MM.1S (cell line): Measurements from ENCODE around the gene MCTP2.

ENCODE experiments used
- DNase-seq: peaks from one replicate; pipeline ENCODE4 v3.0.0-alpha.2; 2015
- H2AFZ ChIP-seq: fragments of 300-600 bp; sonication (generic); 2 replicates; pipeline ENCODE4 v1.6.0; 2016; ENCODE audit warnings: antibody characterized with exemption, low read length
- H3F3A ChIP-seq: fragments of 300-600 bp; sonication (generic); 2 replicates; pipeline ENCODE4 v1.6.1; 2016; ENCODE audit warnings: mild to moderate bottlenecking, antibody characterized with exemption, low read length, moderate library complexity, mixed read lengths; ENCODE audit not compliant: insufficient read depth
- H3K27ac ChIP-seq: fragments of 300-600 bp; sonication (generic); 2 replicates; pipeline ENCODE4 v1.5.1; 2016; ENCODE audit warnings: mild to moderate bottlenecking, low read length
- H3K27me3 ChIP-seq: fragments of 300-600 bp; sonication (generic); replicated peaks from 2 replicates; pipeline ENCODE4 v1.6.0; 2016; ENCODE audit warnings: low read length; ENCODE audit not compliant: insufficient read depth
- H3K36me3 ChIP-seq: fragments of 300-600 bp; sonication (generic); replicated peaks from 2 replicates; pipeline ENCODE4 v1.6.1; 2016; ENCODE audit warnings: mild to moderate bottlenecking, low read length, mixed read lengths; ENCODE audit not compliant: insufficient read depth
- H3K4me1 ChIP-seq: fragments of 300-600 bp; sonication (generic); 2 replicates; pipeline ENCODE4 v1.6.1; 2016; ENCODE audit warnings: low read length, mixed read lengths
- H3K4me2 ChIP-seq: fragments of 300-600 bp; sonication (generic); 2 replicates; pipeline ENCODE4 v1.6.0; 2016; ENCODE audit warnings: low read depth, low read length
- H3K4me3 ChIP-seq: fragments of 300-600 bp; sonication (generic); 2 replicates; pipeline ENCODE4 v1.5.1; 2016; ENCODE audit warnings: low read length, mixed read lengths
- H3K79me2 ChIP-seq: fragments of 300-600 bp; sonication (generic); 2 replicates; pipeline ENCODE4 v1.6.1; 2016; ENCODE audit warnings: mixed run types, low read length, mixed read lengths
- H3K9ac ChIP-seq: fragments of 300-600 bp; sonication (generic); 2 replicates; pipeline ENCODE4 v1.6.1; 2016; ENCODE audit warnings: low read length, mixed read lengths
- H3K9me2 ChIP-seq: fragments of 300-600 bp; sonication (generic); replicated peaks from 2 replicates; pipeline ENCODE4 v1.6.1; 2016; ENCODE audit warnings: mild to moderate bottlenecking, low read length, mixed read lengths; ENCODE audit not compliant: insufficient read depth
- H3K9me3 ChIP-seq: fragments of 300-600 bp; sonication (generic); replicated peaks from 2 replicates; pipeline ENCODE4 v1.6.1; 2016; ENCODE audit warnings: mild to moderate bottlenecking, low read length, mixed read lengths; ENCODE audit not compliant: insufficient read depth
- H4K20me1 ChIP-seq: fragments of 300-600 bp; sonication (generic); 2 replicates; pipeline ENCODE4 v1.6.1; 2016; ENCODE audit warnings: mild to moderate bottlenecking, low read length, moderate library complexity, mixed read lengths; ENCODE audit not compliant: insufficient read depth
- EZH2 ChIP-seq: fragments of 300-600 bp; sonication (generic); optimal IDR thresholded peaks from 2 replicates; pipeline ENCODE3; 2017; ENCODE audit warnings: low read depth, mild to moderate bottlenecking, antibody characterized with exemption, low read length, mixed read lengths
- EZH2phosphoT487 ChIP-seq: fragments of 300-600 bp; sonication (generic); IDR thresholded peaks from 2 replicates; pipeline ENCODE4 v1.6.1; 2018; ENCODE audit warnings: antibody characterized with exemption, low read length
- TF ChIP-seq, protein P1 (sequence below): fragments of 300-600 bp; sonication (generic); IDR thresholded peaks from 2 replicates; pipeline ENCODE4 v1.5.1; 2016; ENCODE audit warnings: antibody characterized with exemption, low read length, mixed read lengths

Gene MCTP2

GRCh38 chr15:94296717-94297116 is 65.4 kb downstream of the MCTP2 start:
- no peaks in the 10 kb centered on the region for H3K9me3 ChIP-seq
- H4K20me1 ChIP-seq: no peaks in the 10 kb centered on the region
- no peak overlapping the region for H3K4me3 ChIP-seq
- H3K79me2 ChIP-seq: no peaks in the 10 kb centered on the region
- H3K4me1 ChIP-seq: no peaks in the 10 kb centered on the region
- no peak overlapping the region for H3K4me2 ChIP-seq
- H3F3A ChIP-seq: no peaks in the 10 kb centered on the region
- H3K27ac ChIP-seq: no peak overlapping the region
- H3K27me3 ChIP-seq: no peaks in the 10 kb centered on the region
- H2AFZ ChIP-seq: no peak overlapping the region
- no peaks in the 10 kb centered on the region for H3K36me3 ChIP-seq
- no peaks in the 10 kb centered on the region for H3K9me2 ChIP-seq
- TF ChIP-seq, protein P1, sequence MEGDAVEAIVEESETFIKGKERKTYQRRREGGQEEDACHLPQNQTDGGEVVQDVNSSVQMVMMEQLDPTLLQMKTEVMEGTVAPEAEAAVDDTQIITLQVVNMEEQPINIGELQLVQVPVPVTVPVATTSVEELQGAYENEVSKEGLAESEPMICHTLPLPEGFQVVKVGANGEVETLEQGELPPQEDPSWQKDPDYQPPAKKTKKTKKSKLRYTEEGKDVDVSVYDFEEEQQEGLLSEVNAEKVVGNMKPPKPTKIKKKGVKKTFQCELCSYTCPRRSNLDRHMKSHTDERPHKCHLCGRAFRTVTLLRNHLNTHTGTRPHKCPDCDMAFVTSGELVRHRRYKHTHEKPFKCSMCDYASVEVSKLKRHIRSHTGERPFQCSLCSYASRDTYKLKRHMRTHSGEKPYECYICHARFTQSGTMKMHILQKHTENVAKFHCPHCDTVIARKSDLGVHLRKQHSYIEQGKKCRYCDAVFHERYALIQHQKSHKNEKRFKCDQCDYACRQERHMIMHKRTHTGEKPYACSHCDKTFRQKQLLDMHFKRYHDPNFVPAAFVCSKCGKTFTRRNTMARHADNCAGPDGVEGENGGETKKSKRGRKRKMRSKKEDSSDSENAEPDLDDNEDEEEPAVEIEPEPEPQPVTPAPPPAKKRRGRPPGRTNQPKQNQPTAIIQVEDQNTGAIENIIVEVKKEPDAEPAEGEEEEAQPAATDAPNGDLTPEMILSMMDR: no peak
- no peak overlapping the region for H3K9ac ChIP-seq
- no peak for DNase-seq

- H3K79me2 ChIP-seq: no peaks in the 10 kb centered on the region
- no peaks in the 10 kb centered on the region for H3K4me1 ChIP-seq
- no peaks in the 10 kb centered on the region for H3K36me3 ChIP-seq
- TF ChIP-seq EZH2phosphoT487 (no peak), EZH2 (no peak)
- TF ChIP-seq, protein P1: no peak
- no peaks in the 10 kb centered on the region for H3K27me3 ChIP-seq
- no peak for DNase-seq
- H2AFZ ChIP-seq: no peak overlapping the region
- H3K4me3 ChIP-seq: no peak overlapping the region
- H3K9ac ChIP-seq: no peak overlapping the region
- H3K4me2 ChIP-seq: no peak overlapping the region
- H3F3A ChIP-seq: no peaks in the 10 kb centered on the region
- H4K20me1 ChIP-seq: no peaks in the 10 kb centered on the region
- H3K9me3 ChIP-seq: no peaks in the 10 kb centered on the region
- no peaks in the 10 kb centered on the region for H3K9me2 ChIP-seq
- H3K27ac ChIP-seq: no peak overlapping the region
Observed at GRCh38 chr15:94297558-94297957, 66.2 kb downstream of the MCTP2 start.

DNA sequence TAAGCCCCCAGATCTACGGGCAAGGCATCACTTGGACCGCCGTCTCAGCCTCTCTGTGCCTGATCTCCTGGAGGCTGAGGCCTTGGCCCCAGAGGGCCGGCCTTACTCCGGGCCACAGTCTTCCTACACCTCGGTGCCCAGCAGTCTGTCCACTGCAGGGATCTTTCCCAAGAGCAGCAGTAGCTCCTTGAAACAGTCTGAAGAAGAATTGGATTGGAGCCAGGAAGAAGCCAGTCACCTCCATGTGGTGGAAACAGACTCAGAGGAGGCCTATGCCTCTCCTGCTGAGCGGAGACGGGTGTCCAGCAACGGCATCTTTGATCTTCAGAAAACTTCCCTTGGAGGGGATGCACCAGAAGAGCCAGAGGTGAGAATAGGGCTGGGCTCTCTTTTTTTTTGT is 67.0 kb downstream of the MCTP2 start:
- Histone ChIP-seq H3K9me2 (no peaks in the 10 kb centered on the region), H3K9me3 (no peaks in the 10 kb centered on the region), H3K9ac (no peak overlapping the region), H3K4me3 (no peak overlapping the region), H3F3A (no peaks in the 10 kb centered on the region), H3K4me1 (no peaks in the 10 kb centered on the region), H4K20me1 (no peaks in the 10 kb centered on the region), H2AFZ (no peak overlapping the region), H3K79me2 (no peaks in the 10 kb centered on the region), H3K27ac (no peak overlapping the region), H3K4me2 (no peak overlapping the region), H3K27me3 (no peaks in the 10 kb centered on the region), H3K36me3 (no peaks in the 10 kb centered on the region)
- DNase-seq: no peak
- TF ChIP-seq, protein P1: no peak
- no peak for TF ChIP-seq EZH2
- no peak for TF ChIP-seq EZH2phosphoT487

DNA sequence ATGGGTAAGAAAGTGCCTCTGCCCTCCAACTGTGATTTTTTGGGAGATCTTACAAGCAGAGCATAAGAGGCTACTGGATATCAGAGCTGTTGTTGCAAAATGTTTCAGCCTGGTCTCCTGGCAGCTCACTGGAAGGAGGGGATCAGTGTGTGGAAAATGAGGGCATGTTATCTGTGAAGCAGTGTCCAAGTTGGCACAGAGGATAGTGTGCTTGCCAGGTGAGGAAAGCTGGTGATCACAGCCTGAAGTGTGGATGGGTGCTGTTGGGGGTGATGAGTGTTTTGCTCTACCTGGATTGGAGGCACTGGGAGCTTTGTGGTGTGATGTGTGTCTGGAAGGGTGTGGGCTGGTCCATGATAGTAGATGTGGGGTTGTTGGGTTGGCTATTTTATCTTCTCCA is 69.3 kb downstream of the MCTP2 start:
- no peaks in the 10 kb centered on the region for H3K9me3 ChIP-seq
- no peak overlapping the region for H3K27ac ChIP-seq
- no peaks in the 10 kb centered on the region for H3K27me3 ChIP-seq
- H3K79me2 ChIP-seq: no peaks in the 10 kb centered on the region
- no peak overlapping the region for H3K4me3 ChIP-seq
- TF ChIP-seq EZH2 (no peak), EZH2phosphoT487 (no peak)
- TF ChIP-seq, protein P1: no peak
- H4K20me1 ChIP-seq: no peaks in the 10 kb centered on the region
- no peak overlapping the region for H2AFZ ChIP-seq
- H3K4me1 ChIP-seq: no peaks in the 10 kb centered on the region
- H3K9me2 ChIP-seq: no peaks in the 10 kb centered on the region
- no peaks in the 10 kb centered on the region for H3K36me3 ChIP-seq
- no peak overlapping the region for H3K9ac ChIP-seq
- no peak for DNase-seq
- no peak overlapping the region for H3K4me2 ChIP-seq
- H3F3A ChIP-seq: no peaks in the 10 kb centered on the region
